ENCODE measurements around the gene RTN4RL2. TPM values are rescaled to one million over a fixed set of nuclear protein-coding genes. Genes with fewer than 3 reads are reported as not detected.
A peak's percentile ranks its signal among the peaks of the same experiment; 100 is the strongest.

Gene RTN4RL2
- total and polyA plus RNA-seq, 4 donors, result 0.20 to 4.3 (median 1.1) TPM; not detected in 1

DNA sequence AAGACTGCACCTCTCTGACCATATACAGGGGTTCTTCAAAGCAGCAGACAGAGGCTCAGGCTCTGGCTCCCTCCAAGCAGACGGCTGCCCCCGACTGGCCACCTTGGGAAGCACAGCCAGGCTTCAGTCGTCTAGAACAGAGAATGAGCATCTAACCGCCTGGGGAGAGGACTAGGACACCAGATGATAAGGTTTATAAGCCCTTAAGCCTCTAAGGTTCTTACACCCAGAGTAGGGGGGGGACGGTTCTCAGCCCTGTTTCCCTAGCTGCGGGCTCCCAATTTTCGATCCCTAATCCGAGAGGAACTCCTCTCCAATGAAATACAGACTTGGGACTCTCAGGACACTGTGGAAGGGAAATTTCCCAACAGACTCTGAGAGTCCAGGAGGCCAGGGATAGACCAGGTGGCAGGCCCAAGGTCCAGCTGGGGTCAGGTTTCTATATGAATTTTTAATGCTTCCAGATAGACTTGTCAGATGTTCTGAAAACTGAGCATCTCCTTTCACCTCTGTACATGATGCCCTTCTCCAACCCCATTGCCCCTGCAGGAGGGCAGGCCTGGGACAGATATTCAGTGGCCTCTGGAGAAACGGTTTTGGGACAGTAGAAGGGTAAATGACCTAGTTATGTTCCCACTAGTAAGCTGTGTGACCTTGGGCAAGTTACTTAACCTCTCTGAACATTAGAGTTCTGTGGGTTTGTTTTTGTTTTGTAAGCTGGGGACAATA lies 20.2 kb downstream of the RTN4RL2 start:
- Histone ChIP-seq H3K36me3 (ENCODE audit: control insufficient read depth in 1 of 2, insufficient read depth in 2 of 2, low read length in 1 of 2) (no peaks in the 10 kb centered on the region), H3K9me3 (ENCODE audit: control insufficient read depth, low read length) (no peaks in the 10 kb centered on the region), H3K4me3 (ENCODE audit: low read length in 2 of 2) (no peak overlapping the region), H3K27ac (ENCODE audit: low read depth in 1 of 2, low read length in 2 of 2) (no peak overlapping the region), H3K27me3 (ENCODE audit: control insufficient read depth in 1 of 2, insufficient read depth in 2 of 2, low read length in 1 of 2) (no peaks in the 10 kb centered on the region), H3K4me1 (ENCODE audit: control insufficient read depth in 1 of 2, insufficient read depth in 2 of 2, low read length in 2 of 2) (no peaks in the 10 kb centered on the region)
- DNase-seq (peak; percentile 78 to 91), ATAC-seq (ENCODE audit: low FRiP score) (peak; percentile 68)
- intact Hi-C loops (cut with DNase I), result loop anchor here in 1 of 2 donors (2.0 to 5.0 kb wide), 2 partner anchors 22 to 133 kb away; no protein-coding TSS in a partner anchor
- WGBS, 2 donors, result 40 to 43% methylated on average over 9 of the region's 9 CpGs

DNA sequence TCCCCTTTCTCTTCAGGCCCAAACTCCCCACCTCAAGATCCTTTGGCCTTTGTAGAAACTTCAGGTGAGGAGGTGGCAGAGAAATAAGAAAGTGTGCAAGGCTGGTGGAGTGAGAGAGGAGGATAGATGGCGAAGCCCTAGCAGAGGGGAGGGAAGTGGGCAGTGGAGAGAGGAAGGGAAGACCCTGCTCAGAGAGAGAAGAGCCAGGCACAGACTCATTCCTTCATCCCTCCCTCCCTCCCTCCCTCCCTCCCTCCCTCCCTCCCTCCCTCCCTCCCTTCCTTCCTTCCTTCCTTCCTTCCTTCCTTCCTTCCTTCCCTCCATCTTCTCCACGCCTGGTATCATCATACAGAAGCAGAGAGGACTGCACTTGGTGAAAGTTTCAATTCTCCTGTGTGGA lies 21.0 kb downstream of the RTN4RL2 start:
- Histone ChIP-seq H3K27me3 (ENCODE audit: control insufficient read depth in 1 of 2, insufficient read depth in 2 of 2, low read length in 1 of 2) (no peaks in the 10 kb centered on the region), H3K4me3 (ENCODE audit: low read length in 2 of 2) (no peak overlapping the region), H3K4me1 (ENCODE audit: control insufficient read depth in 1 of 2, insufficient read depth in 2 of 2, low read length in 2 of 2) (no peaks in the 10 kb centered on the region), H3K36me3 (ENCODE audit: control insufficient read depth in 1 of 2, insufficient read depth in 2 of 2, low read length in 1 of 2) (no peaks in the 10 kb centered on the region), H3K27ac (ENCODE audit: low read depth in 1 of 2, low read length in 2 of 2) (no peak overlapping the region), H3K9me3 (ENCODE audit: control insufficient read depth, low read length) (no peaks in the 10 kb centered on the region)
- intact Hi-C loops (cut with DNase I), result loop anchor here in 1 of 2 donors (2.0 to 5.0 kb wide), 2 partner anchors 23 to 134 kb away; no protein-coding TSS in a partner anchor
- DNase-seq, result no peak
- 45 to 50% methylated on average over 1 to 2 of the region's 2 CpGs for WGBS, 2 donors
- no peak for ATAC-seq (ENCODE audit: low FRiP score)

DNA sequence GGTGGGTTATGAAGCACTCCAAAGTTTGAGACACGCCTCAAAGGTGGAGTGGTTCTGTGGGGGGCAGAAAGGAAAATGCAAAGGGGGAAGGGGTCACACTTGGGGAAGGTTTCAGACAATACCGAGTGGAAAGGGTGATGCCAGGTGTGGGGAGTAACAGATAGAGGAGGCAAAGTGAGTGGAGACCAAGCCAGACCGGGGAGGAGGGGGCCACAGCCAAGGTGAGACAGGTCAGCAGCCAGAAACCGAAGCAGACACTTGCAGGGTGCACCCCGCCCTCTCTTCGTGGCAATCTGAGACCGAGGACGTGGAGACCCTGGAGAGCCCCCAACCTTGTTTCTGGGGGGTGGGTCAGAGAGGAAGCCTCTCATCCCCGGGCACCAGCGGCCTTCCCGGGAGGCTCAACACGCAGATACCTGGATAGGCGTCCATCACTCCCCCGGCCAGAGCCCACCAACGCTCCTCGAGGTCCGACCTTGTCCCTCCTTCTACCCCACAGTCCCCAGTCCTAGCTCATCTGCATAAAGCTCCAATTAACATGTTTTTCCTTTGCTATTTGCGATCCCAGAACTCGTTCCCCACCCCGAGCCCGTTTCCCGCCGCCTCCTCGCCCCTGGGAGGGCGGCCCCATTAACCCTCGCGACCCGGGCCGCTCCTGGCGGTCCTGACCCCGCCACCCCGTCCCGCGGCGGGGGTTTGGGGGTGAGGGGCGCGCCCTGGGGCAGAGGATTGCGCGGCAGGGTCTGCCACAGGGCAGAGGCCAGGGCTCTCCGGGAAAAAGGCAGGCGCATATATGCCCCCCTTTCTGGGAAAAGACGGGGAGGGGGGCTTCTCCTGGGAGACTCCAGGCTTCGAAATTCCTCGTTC lies 21.8 kb downstream of the RTN4RL2 start:
- Histone ChIP-seq H3K27ac (ENCODE audit: low read depth in 1 of 2, low read length in 2 of 2) (no peak overlapping the region), H3K27me3 (ENCODE audit: control insufficient read depth in 1 of 2, insufficient read depth in 2 of 2, low read length in 1 of 2) (no peaks in the 10 kb centered on the region), H3K9me3 (ENCODE audit: control insufficient read depth, low read length) (no peaks in the 10 kb centered on the region), H3K36me3 (ENCODE audit: control insufficient read depth in 1 of 2, insufficient read depth in 2 of 2, low read length in 1 of 2) (no peaks in the 10 kb centered on the region), H3K4me3 (ENCODE audit: low read length in 2 of 2) (no peak overlapping the region), H3K4me1 (ENCODE audit: control insufficient read depth in 1 of 2, insufficient read depth in 2 of 2, low read length in 2 of 2) (no peaks in the 10 kb centered on the region)
- WGBS, 2 donors, result 12 to 15% methylated on average over 42 to 44 of the region's 44 CpGs
- ATAC-seq (ENCODE audit: low FRiP score) (peak; percentile 8), DNase-seq (no peak)
- intact Hi-C loops (cut with DNase I), result loop anchor here in 1 of 2 donors (2.0 to 5.0 kb wide), 2 partner anchors 23 to 135 kb away; no protein-coding TSS in a partner anchor

DNA sequence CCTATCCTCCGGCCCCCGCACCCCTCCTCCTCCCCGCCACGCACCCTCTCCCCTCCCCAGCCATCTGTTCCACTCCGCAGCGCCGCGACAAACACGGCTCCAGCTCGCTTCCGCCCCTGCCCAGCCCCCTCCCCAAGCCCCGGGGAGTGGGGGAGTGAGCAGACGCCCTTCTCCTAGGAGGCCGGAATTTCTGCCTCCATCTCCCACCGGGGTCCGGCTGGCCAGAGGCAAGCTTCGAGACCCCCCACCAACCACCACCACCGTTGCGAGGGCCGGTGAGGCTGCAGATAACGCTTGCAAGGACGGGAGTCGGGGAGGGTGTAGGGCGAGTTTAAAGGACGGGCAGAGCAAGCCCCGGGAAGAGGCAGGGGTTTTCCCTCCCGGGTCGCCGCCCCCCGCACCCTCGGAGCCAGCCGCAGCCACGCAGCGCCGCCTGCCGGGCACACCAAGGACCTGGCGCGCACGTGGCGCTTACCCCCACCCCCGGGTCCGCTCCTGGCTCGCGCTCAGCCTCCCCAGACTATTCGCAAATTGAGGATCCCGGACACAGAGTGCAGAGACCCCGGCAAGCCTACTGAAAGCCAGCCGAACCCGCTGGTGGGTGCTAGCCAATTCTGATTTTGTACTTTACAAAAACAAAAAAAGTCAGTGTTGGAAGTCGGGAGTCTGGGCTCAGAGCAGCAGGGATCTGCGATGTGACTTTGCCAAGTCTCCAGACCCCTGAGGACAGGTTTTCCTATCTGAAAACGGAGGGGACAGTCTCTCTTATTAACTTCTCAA lies 22.6 kb downstream of the RTN4RL2 start:
- ATAC-seq (ENCODE audit: low FRiP score), result peak; percentile 69
- 1% methylated on average over 42 to 52 of the region's 52 CpGs for WGBS, 2 donors
- Histone ChIP-seq H3K9me3 (ENCODE audit: control insufficient read depth, low read length) (no peaks in the 10 kb centered on the region), H3K4me1 (ENCODE audit: control insufficient read depth in 1 of 2, insufficient read depth in 2 of 2, low read length in 2 of 2) (no peaks in the 10 kb centered on the region), H3K27ac (ENCODE audit: low read depth in 1 of 2, low read length in 2 of 2) (no peak overlapping the region), H3K27me3 (ENCODE audit: control insufficient read depth in 1 of 2, insufficient read depth in 2 of 2, low read length in 1 of 2) (no peaks in the 10 kb centered on the region), H3K36me3 (ENCODE audit: control insufficient read depth in 1 of 2, insufficient read depth in 2 of 2, low read length in 1 of 2) (no peaks in the 10 kb centered on the region), H3K4me3 (ENCODE audit: low read length in 2 of 2) (no peak overlapping the region)
- intact Hi-C loops (cut with DNase I), result loop anchor here in 1 of 2 donors (5.0 kb wide), 1 partner anchor 136 kb away; no protein-coding TSS in a partner anchor
- peak in 1 of 2 donors; percentile 85 for DNase-seq

DNA sequence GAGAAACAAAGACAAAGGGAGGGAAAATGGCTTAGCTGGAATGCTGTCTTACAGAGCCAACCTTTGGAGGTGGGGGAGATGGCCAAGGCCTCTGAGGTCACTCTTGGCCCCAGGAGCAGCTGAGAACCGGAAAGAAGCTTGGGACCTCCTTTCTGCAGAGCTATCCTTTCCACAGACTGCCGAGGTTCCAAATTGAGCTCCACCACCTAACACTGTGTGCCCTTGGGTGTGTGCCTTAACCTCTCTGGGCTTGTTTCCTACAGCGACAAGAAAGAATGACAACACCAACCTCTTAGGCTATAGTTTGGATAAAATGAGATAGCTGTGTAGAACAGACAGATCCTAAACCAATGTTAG lies 23.2 kb downstream of the RTN4RL2 start:
- H3K4me3 ChIP-seq (ENCODE audit: low read length in 2 of 2), result no peak overlapping the region
- peaks cover 0 to 4% of the 10 kb centered on the region in 2 donors for H3K36me3 ChIP-seq (ENCODE audit: control insufficient read depth in 1 of 2, insufficient read depth in 2 of 2, low read length in 1 of 2)
- ATAC-seq (ENCODE audit: low FRiP score), result no peak

DNA sequence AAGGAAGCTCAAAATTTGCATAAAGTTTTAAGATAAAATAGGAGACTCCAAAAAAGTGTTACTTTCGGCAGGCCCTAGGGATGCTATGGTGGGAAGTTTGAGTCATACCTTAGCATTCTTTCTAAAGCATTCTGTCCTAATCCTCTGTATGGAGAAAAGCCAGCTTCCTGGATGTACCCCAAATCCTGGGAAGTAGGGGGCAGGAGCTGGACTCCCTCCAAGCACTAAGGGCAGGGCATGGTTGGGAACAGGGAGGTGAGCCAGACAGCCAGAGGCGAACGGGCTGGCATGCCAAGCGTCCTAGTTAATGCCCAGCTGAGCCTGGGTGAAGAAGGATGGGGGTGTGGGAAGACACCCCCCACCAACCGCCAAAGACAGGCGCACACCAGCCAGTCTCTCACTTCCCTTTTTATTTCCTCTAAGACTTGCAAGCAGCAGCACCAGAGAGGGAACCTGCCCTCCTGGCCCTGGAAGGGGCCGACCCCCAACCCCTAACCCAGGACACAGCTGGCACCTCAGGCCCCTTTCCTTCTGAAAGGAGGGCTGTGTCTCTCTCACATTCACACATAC lies 23.9 kb downstream of the RTN4RL2 start:
- 61 to 70% methylated on average over 7 of the region's 7 CpGs for WGBS, 2 donors
- no peaks in the 10 kb centered on the region for H3K27me3 ChIP-seq (ENCODE audit: control insufficient read depth in 1 of 2, insufficient read depth in 2 of 2, low read length in 1 of 2)
- no peaks in the 10 kb centered on the region for H3K4me1 ChIP-seq (ENCODE audit: control insufficient read depth in 1 of 2, insufficient read depth in 2 of 2, low read length in 2 of 2)
- intact Hi-C loops (cut with DNase I), result loop anchor here in 1 of 2 donors (5.0 kb wide), 1 partner anchor 137 kb away; no protein-coding TSS in a partner anchor
- no peak for ATAC-seq (ENCODE audit: low FRiP score)
- H3K27ac ChIP-seq (ENCODE audit: low read depth in 1 of 2, low read length in 2 of 2), result no peak overlapping the region
- H3K36me3 ChIP-seq (ENCODE audit: control insufficient read depth in 1 of 2, insufficient read depth in 2 of 2, low read length in 1 of 2), result peaks cover 0 to 4% of the 10 kb centered on the region in 2 donors
- no peak for DNase-seq
- no peaks in the 10 kb centered on the region for H3K9me3 ChIP-seq (ENCODE audit: control insufficient read depth, low read length)
- no peak overlapping the region for H3K4me3 ChIP-seq (ENCODE audit: low read length in 2 of 2)

More for the DNA sequence above, 23.2 kb downstream of the RTN4RL2 start:
- Histone ChIP-seq H3K27ac (ENCODE audit: low read depth in 1 of 2, low read length in 2 of 2) (no peak overlapping the region), H3K27me3 (ENCODE audit: control insufficient read depth in 1 of 2, insufficient read depth in 2 of 2, low read length in 1 of 2) (no peaks in the 10 kb centered on the region), H3K9me3 (ENCODE audit: control insufficient read depth, low read length) (no peaks in the 10 kb centered on the region), H3K4me1 (ENCODE audit: control insufficient read depth in 1 of 2, insufficient read depth in 2 of 2, low read length in 2 of 2) (no peaks in the 10 kb centered on the region)
- WGBS, 2 donors, result 54 to 55% methylated on average over 3 of the region's 3 CpGs
- DNase-seq, result no peak
- intact Hi-C loops (cut with DNase I), result loop anchor here in 1 of 2 donors (5.0 kb wide), 1 partner anchor 136 kb away; no protein-coding TSS in a partner anchor

DNA sequence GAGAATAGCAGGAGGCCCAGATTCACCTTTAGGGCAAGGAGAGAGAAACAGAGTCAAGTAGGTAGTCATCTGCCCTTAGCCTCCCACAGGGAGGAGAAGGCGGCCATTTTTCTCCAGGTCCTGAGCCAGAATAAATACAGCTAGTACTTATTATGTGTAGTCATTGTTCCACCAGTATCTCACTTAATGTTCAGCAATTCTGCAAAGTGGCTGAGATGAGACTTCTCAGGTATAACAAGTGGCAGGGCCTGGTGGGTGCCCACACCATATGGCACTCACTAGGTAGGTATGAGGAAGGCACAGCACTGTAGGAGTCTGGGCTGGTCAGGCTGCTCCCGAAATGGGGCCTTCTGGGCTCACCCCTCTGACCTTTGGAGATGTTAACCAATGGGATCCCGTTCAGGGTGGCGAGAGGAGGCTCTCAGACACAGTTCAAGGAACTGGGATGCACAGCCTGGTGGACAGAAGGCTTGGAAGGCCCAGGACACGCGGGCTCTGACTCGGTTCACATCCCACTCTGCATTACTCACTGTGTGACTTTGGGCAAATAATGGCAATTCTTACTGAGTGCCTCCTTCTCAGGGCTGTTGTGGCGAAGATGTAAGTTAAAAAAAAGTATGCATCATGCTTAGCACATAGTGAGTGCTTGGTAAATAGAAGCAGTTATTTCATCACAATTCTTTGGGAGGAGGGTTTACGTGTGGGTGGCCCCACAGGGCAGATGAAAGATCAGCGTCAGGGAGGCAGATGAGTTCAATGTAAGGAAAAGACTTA lies 25.1 kb downstream of the RTN4RL2 start:
- no peaks in the 10 kb centered on the region for H3K27me3 ChIP-seq (ENCODE audit: control insufficient read depth in 1 of 2, insufficient read depth in 2 of 2, low read length in 1 of 2)
- H3K36me3 ChIP-seq (ENCODE audit: control insufficient read depth in 1 of 2, insufficient read depth in 2 of 2, low read length in 1 of 2), result peaks cover 0 to 4% of the 10 kb centered on the region in 2 donors
- H3K4me1 ChIP-seq (ENCODE audit: control insufficient read depth in 1 of 2, insufficient read depth in 2 of 2, low read length in 2 of 2), result no peaks in the 10 kb centered on the region
- intact Hi-C loops (cut with DNase I), result no loop called here
- H3K4me3 ChIP-seq (ENCODE audit: low read length in 2 of 2), result no peak overlapping the region
- 94% methylated on average over 10 of the region's 10 CpGs for WGBS, 2 donors
- no peak for ATAC-seq (ENCODE audit: low FRiP score)
- H3K9me3 ChIP-seq (ENCODE audit: control insufficient read depth, low read length), result no peaks in the 10 kb centered on the region
- H3K27ac ChIP-seq (ENCODE audit: low read depth in 1 of 2, low read length in 2 of 2), result no peak overlapping the region
- DNase-seq, result no peak
